ENCODE data around the gene ESR1.

The ESR1 gene

GRCh38 chr6:151807513-151808370, at the start of gene ESR1:
Gene ESR1, plus strand, starts transcription at chr6:151807682. Its CDS starts 231 bp downstream, at chr6:151807913.
- DNase-seq (ENCODE audit: low read depth in 2 of 2, low spot score in 1 of 2) = no peak

GRCh38 chr6:151760486-151760885, 47.0 kb upstream of the ESR1 start:
- DNase-seq (ENCODE audit: low read depth in 2 of 2, low spot score in 1 of 2) = no peak

- DNase-seq (ENCODE audit: low read depth in 2 of 2, low spot score in 1 of 2) = no peak
Observed at GRCh38 chr6:151761851-151762250, 45.6 kb upstream of the ESR1 start.

GRCh38 chr6:151762817-151763216, 44.7 kb upstream of the ESR1 start:
- no peak for DNase-seq (ENCODE audit: low read depth in 2 of 2, low spot score in 1 of 2)

GRCh38 chr6:151763303-151763702, 44.2 kb upstream of the ESR1 start:
- no peak for DNase-seq (ENCODE audit: low read depth in 2 of 2, low spot score in 1 of 2)

- DNase-seq (ENCODE audit: low read depth in 2 of 2, low spot score in 1 of 2) = no peak
Observed at GRCh38 chr6:151763938-151764680, 43.4 kb upstream of the ESR1 start.

GRCh38 chr6:151765444-151765886, 42.0 kb upstream of the ESR1 start:
- DNase-seq (ENCODE audit: low read depth in 2 of 2, low spot score in 1 of 2) = no peak

GRCh38 chr6:151772446-151772845, 35.0 kb upstream of the ESR1 start:
- DNase-seq (ENCODE audit: low read depth in 2 of 2, low spot score in 1 of 2) = no peak

GRCh38 chr6:151773382-151773781, 34.1 kb upstream of the ESR1 start:
- DNase-seq (ENCODE audit: low read depth in 2 of 2, low spot score in 1 of 2) = no peak

- no peak for DNase-seq (ENCODE audit: low read depth in 2 of 2, low spot score in 1 of 2)
Observed at GRCh38 chr6:151782560-151782959, 24.9 kb upstream of the ESR1 start.

GRCh38 chr6:151783692-151784091, 23.8 kb upstream of the ESR1 start:
- DNase-seq (ENCODE audit: low read depth in 2 of 2, low spot score in 1 of 2) = no peak

- no peak for DNase-seq (ENCODE audit: low read depth in 2 of 2, low spot score in 1 of 2)
Observed at GRCh38 chr6:151784441-151785214, 22.9 kb upstream of the ESR1 start.

GRCh38 chr6:151796842-151797530, 10.5 kb upstream of the ESR1 start:
- DNase-seq (ENCODE audit: low read depth in 2 of 2, low spot score in 1 of 2) = no peak

- no peak for DNase-seq (ENCODE audit: low read depth in 2 of 2, low spot score in 1 of 2)
Observed at GRCh38 chr6:151803743-151804142, 3.7 kb upstream of the ESR1 start.

- no peak for DNase-seq (ENCODE audit: low read depth in 2 of 2, low spot score in 1 of 2)
Observed at GRCh38 chr6:151804585-151805285, 2.7 kb upstream of the ESR1 start.

GRCh38 chr6:151805286-151805840, 2.1 kb upstream of the ESR1 start:
- DNase-seq (ENCODE audit: low read depth in 2 of 2, low spot score in 1 of 2) = no peak

- DNase-seq (ENCODE audit: low read depth in 2 of 2, low spot score in 1 of 2) = no peak
Observed at GRCh38 chr6:151806757-151807512, 547 bp upstream of the ESR1 start.

- no peak for DNase-seq (ENCODE audit: low read depth in 2 of 2, low spot score in 1 of 2)
Observed at GRCh38 chr6:151808371-151809241, 1.1 kb downstream of the ESR1 start.
